ENCODE results near the gene COBLL1.

The COBLL1 gene

DNA sequence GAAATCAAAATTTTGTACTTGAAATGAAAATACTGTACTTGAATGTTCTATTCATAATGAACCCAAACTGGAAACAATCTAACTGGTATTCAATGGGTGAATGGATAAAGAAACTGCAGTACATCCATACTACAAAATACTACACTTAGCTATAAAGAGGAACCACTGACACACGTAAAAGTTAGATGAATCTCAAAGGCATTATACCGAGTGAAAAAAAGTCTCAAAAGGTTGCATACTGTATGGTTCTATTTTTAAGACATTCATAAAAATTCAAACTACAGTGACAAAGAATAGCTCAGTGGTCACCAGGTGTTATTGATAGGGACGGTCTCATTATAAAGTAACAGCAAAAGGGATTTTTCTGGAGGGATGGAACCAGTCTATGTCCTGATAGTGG, 41.1 kb downstream of the COBLL1 start:
- DNase-seq (ENCODE audit: low read depth): no peak
- H3K4me3 ChIP-seq (ENCODE audit: low read depth, low read length): no peak overlapping the region
- TF ChIP-seq, protein P1, sequence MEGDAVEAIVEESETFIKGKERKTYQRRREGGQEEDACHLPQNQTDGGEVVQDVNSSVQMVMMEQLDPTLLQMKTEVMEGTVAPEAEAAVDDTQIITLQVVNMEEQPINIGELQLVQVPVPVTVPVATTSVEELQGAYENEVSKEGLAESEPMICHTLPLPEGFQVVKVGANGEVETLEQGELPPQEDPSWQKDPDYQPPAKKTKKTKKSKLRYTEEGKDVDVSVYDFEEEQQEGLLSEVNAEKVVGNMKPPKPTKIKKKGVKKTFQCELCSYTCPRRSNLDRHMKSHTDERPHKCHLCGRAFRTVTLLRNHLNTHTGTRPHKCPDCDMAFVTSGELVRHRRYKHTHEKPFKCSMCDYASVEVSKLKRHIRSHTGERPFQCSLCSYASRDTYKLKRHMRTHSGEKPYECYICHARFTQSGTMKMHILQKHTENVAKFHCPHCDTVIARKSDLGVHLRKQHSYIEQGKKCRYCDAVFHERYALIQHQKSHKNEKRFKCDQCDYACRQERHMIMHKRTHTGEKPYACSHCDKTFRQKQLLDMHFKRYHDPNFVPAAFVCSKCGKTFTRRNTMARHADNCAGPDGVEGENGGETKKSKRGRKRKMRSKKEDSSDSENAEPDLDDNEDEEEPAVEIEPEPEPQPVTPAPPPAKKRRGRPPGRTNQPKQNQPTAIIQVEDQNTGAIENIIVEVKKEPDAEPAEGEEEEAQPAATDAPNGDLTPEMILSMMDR (IDR thresholded peaks at IDR 0.05; ENCODE audit: insufficient read depth, low read depth, low read length, missing control alignments): no peak

DNA sequence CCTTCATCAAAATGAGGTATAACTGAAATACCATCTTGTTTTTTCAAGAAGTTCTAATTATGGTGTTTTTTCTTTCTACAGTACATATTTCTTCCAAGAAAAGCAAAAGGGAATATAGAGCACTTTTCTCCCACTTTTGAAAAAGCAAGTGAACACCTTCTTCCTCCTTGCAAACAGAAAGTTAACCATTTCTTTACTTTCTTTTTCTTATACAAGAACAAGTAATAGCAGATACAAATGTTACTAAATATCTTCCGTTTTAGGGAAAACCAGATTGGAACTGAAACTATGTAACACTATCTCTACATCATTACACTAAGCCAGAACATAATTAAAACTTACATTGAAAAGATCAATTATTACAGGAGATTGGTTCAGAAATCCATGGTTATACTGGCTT, 44.0 kb downstream of the COBLL1 start:
- TF ChIP-seq, protein P1 (IDR thresholded peaks at IDR 0.05; ENCODE audit: insufficient read depth, low read depth, low read length, missing control alignments): no peak
- H3K4me3 ChIP-seq (ENCODE audit: low read depth, low read length): no peak overlapping the region
- no peak for DNase-seq (ENCODE audit: low read depth)

DNA sequence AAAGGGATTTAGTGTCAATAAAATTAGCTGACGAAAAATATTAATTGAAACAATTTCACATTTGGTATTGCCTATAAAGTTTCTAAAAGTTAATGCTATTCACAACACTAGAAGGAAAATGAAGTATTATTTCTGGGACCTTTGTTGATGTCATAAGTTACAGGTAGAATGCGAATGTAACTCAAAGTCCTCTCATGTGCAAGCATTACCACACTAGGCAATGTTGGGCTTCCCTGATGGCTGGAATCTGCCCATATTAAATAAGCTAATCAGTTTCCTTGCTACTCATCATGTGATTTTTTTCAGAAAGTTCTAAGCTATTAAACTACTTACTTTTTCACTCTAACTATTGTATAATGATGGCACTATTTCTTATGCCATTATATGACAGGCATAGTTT, 44.6 kb downstream of the COBLL1 start:
- TF ChIP-seq, protein P1 (IDR thresholded peaks at IDR 0.05; ENCODE audit: insufficient read depth, low read depth, low read length, missing control alignments): no peak
- H3K4me3 ChIP-seq (ENCODE audit: low read depth, low read length): no peak overlapping the region
- no peak for DNase-seq (ENCODE audit: low read depth)

DNA sequence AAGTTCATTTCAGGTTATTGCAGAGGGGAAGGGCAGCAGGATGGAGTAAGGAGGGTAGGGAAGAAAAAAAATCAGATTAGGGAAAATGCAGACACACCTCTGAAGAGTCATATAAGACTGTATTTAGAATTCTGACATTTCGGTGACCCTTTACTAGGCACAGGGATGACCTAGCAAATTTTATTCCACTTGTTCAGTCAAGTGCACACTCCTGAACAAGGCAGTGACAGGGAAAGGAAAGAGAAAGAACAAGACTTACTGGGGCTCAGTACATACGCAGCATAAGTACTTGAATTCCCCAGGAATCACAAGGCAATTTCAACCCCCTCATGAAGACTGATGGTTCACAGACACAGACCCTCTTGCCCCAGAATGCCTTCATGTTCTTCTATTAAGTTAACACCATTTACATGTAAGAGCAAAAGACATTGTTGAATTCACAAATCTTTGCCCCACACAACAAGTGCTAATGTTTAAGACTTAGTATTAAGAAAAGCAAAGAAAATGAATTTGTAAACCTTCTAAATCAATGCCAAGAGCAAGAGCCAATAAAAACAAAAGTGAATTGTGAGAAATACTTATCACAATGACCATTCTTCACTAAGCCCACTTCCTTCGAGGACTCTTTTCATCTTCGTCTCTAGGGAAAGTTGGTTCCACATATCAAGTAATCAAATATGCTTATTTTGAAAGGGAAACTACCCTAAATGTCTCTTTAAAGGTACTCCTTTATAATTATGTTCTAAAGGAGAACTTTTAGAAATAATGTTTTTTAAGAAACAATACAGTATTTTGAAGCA, 47.0 kb downstream of the COBLL1 start:
- TF ChIP-seq, protein P1 (IDR thresholded peaks at IDR 0.05; ENCODE audit: insufficient read depth, low read depth, low read length, missing control alignments): no peak
- no peak overlapping the region for H3K4me3 ChIP-seq (ENCODE audit: low read depth, low read length)
- no peak for DNase-seq (ENCODE audit: low read depth)

DNA sequence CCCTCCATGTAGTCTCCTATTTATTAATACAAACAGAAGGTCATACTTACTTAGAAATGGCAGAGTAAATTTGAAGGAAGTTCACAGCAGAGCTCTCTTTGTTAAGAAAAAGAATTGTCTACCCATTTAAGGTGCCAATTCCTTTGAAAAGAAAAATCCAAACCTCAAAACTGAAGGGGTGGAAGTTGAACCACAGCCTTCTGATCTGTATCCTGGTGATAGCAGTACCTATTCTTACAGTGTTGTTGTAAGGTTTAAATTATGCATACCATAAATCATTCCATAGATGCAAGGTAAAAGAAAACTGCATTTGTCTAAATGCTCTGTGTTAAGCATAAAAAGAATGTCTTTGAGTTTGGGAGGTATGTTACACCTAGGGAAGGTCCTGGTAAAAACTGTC, 47.6 kb downstream of the COBLL1 start:
- TF ChIP-seq, protein P1 (IDR thresholded peaks at IDR 0.05; ENCODE audit: insufficient read depth, low read depth, low read length, missing control alignments): no peak
- no peak overlapping the region for H3K4me3 ChIP-seq (ENCODE audit: low read depth, low read length)
- no peak for DNase-seq (ENCODE audit: low read depth)

DNA sequence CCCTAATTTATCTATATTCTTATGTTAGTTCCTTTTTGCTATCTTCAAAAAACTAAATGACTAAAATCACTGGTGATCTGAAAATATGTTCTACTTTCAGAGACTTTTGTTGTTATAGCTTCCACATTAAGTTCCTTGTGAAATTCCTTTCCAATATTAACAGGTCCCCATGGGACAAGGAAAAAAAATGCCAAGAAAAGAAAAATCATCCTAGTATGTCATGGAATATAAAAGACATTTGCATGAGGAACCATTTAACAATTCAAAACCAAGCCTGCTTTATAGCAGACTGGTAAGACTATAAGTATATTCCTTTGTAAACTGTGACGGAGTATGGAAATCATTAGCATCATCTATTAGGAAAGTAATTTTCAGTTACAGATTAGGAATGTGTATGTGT, 48.1 kb downstream of the COBLL1 start:
- H3K4me3 ChIP-seq (ENCODE audit: low read depth, low read length): no peak overlapping the region
- TF ChIP-seq, protein P1 (IDR thresholded peaks at IDR 0.05; ENCODE audit: insufficient read depth, low read depth, low read length, missing control alignments): no peak
- DNase-seq (ENCODE audit: low read depth): no peak

Data from GM12865 (cell line).